ENCODE results near the gene GUCA2A. TPM values are rescaled to one million over a fixed set of nuclear protein-coding genes. Genes with fewer than 3 reads are reported as not detected.

Gene GUCA2A
- total RNA-seq, 1 donor from 2014 or later: not detected

- H3K9me3 Mint-ChIP-seq (ENCODE audit: unreplicated experiment): no peaks in the 10 kb centered on the region
- peak overlapping the region; percentile 74 for H3K27ac Mint-ChIP-seq (ENCODE audit: unreplicated experiment)
- peak overlapping the region; percentile 34 for H3K4me3 Mint-ChIP-seq (ENCODE audit: unreplicated experiment)
- no peak for TF ChIP-seq CTCF (IDR thresholded peaks at IDR 0.05; ENCODE audit: unreplicated experiment)
- peaks cover 13% of the 10 kb centered on the region for H3K4me1 Mint-ChIP-seq (ENCODE audit: unreplicated experiment)
- H3K27me3 Mint-ChIP-seq (ENCODE audit: unreplicated experiment): no peaks in the 10 kb centered on the region
- H3K36me3 Mint-ChIP-seq (ENCODE audit: low read depth, unreplicated experiment): peaks cover 14% of the 10 kb centered on the region
- DNase-seq (ENCODE audit: low spot score): no peak
Measured at GRCh38 chr1:42177541-42177981, 13.0 kb upstream of the GUCA2A start.

- Mint-ChIP-seq H3K9me3 (ENCODE audit: unreplicated experiment) (no peaks in the 10 kb centered on the region), H3K27ac (ENCODE audit: unreplicated experiment) (no peak overlapping the region), H3K27me3 (ENCODE audit: unreplicated experiment) (peaks cover 3% of the 10 kb centered on the region), H3K36me3 (ENCODE audit: low read depth, unreplicated experiment) (peaks cover 14% of the 10 kb centered on the region), H3K4me3 (ENCODE audit: unreplicated experiment) (no peak overlapping the region), H3K4me1 (ENCODE audit: unreplicated experiment) (peaks cover 19% of the 10 kb centered on the region)
- peak; percentile 79 for TF ChIP-seq CTCF (IDR thresholded peaks at IDR 0.05; ENCODE audit: unreplicated experiment)
- no peak for DNase-seq (ENCODE audit: low spot score)
Measured at GRCh38 chr1:42176902-42177519, 12.5 kb upstream of the GUCA2A start.

- Mint-ChIP-seq H3K36me3 (ENCODE audit: low read depth, unreplicated experiment) (peaks cover 10% of the 10 kb centered on the region), H3K9me3 (ENCODE audit: unreplicated experiment) (no peaks in the 10 kb centered on the region), H3K27me3 (ENCODE audit: unreplicated experiment) (peaks cover 11% of the 10 kb centered on the region), H3K4me1 (ENCODE audit: unreplicated experiment) (peaks cover 24% of the 10 kb centered on the region), H3K27ac (ENCODE audit: unreplicated experiment) (no peak overlapping the region), H3K4me3 (ENCODE audit: unreplicated experiment) (no peak overlapping the region)
- DNase-seq (ENCODE audit: low spot score): no peak
- TF ChIP-seq CTCF (IDR thresholded peaks at IDR 0.05; ENCODE audit: unreplicated experiment): no peak
Measured at GRCh38 chr1:42175314-42176054, 10.9 kb upstream of the GUCA2A start.

GRCh38 chr1:42173961-42174735, 9.6 kb upstream of the GUCA2A start:
- peak overlapping the region; percentile 2 for H3K27ac Mint-ChIP-seq (ENCODE audit: unreplicated experiment)
- TF ChIP-seq CTCF (IDR thresholded peaks at IDR 0.05; ENCODE audit: unreplicated experiment): no peak
- no peaks in the 10 kb centered on the region for H3K9me3 Mint-ChIP-seq (ENCODE audit: unreplicated experiment)
- DNase-seq (ENCODE audit: low spot score): no peak
- no peak overlapping the region for H3K4me3 Mint-ChIP-seq (ENCODE audit: unreplicated experiment)
- H3K4me1 Mint-ChIP-seq (ENCODE audit: unreplicated experiment): peaks cover 19% of the 10 kb centered on the region
- peaks cover 3% of the 10 kb centered on the region for H3K36me3 Mint-ChIP-seq (ENCODE audit: low read depth, unreplicated experiment)
- peaks cover 11% of the 10 kb centered on the region for H3K27me3 Mint-ChIP-seq (ENCODE audit: unreplicated experiment)
